HG03558 (cell line): ENCODE measurements around the gene ABCC5.
"Not testable (repeated sequence)": the region's sequence is repeated elsewhere in the genome, so short reads cannot be mapped to it uniquely, and the experiment has no call there.

Experiments used
- ATAC-seq: cut with Tn5 transposase; IDR thresholded peaks from one replicate; pipeline ENCODE4 v1.9.1; 2021; ENCODE audit warnings: moderate number of reproducible peaks; ENCODE audit not compliant: unreplicated experiment; ENCODE audit errors: extremely low read depth

Gene ABCC5

GRCh38 chr3:184016811-184017671 is 643 bp downstream of the ABCC5 start:
- peak; percentile 27 for ATAC-seq

DNA sequence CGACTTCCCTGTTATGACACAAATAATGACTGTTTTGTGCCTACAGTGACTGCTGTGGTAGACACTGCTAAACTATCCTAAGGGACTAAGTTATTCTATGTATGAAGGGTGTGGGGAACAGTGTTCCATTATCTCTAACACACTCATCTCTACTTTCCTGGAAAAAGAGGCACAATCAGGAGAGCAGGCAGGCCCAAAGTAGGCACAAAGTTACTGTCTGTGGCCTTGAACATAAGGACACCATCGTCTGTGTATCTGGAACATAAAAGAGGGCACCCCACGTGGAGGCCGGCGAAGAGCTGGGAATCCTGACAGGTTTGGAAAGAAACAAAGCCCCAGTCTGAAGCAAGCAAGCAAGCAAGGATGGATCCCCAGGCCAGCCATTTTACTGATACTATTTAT is 1.5 kb downstream of the ABCC5 start:
- ATAC-seq = no peak

DNA sequence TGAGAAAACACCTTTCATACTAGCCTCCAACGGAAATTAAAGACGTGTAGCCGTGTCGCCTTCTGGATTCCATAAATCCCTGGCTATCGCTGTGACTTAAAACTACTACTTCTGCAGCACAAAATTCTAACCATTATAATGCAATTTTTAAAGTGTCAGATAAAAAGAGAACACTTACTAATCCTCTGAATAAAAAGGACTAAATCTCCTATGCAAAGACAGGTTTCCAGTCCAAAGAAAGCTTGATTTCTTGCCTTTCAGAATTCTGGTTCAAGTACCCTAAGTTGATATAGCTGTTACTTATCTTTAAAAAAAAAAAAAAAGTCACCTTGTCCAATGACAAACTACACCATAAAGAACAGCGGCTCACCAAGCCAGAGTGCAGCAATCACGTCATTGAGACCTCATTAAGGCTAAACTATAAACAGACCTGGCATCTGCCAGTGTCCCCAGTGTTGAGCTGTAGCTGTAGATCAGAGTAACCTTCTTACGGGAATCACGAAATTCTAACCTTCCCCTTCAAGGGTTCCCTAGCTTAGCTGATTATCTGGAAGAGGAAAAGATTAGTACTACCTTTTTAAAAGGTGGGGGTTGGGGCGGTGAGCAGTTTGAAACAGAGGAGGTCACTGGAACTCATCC is 2.2 kb downstream of the ABCC5 start:
- no peak for ATAC-seq

- no peak for ATAC-seq
These were observed 5.5 kb downstream of the ABCC5 start for GRCh38 chr3:184011937-184012889.

DNA sequence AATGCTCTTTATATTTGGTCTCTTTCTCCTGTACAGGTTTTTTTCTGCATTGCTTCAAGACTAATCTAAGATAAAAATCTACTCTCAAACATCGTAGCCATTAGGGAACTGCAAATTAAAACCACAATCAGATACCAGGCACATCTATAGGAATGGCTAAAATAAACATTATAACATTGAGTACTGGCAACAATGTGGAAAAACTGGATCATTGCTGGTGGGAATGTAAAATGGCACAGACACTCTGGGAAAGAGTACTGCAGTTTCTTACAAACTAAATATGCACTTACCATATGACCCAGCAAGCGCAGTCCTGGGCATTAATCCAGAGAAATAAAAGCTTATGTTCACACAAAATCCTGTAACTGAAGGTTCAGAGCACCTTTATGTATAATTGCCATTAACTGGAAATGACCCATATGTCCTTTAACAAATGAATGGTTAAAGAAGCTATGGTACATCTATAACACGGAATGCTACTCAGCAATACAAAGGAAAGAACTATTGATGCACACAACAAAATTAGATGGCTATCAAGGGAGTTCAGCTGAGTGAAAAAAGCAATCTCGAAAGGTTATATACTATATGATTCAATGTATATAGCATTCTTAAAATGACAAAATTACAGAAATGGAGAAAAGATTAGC is 6.3 kb downstream of the ABCC5 start:
- ATAC-seq = no peak

DNA sequence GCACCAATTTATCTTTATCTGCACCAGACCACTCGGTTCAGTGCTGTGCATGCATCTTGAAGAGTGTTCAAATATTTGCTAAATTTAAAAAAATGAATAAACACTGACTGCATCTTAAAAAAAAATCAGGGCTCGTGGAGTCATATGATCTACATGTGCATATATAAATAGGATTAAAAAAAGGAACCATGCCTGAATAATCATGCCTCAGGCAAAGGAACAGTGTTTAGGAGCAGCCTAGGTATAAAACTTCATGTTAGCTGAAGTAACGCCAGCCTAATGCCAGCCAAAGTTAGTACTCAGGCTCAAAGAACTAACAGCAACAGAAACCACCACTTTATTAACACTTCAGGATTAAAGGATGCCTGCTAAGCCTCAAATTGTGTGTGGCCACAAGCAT is 9.5 kb downstream of the ABCC5 start:
- no peak for ATAC-seq

DNA sequence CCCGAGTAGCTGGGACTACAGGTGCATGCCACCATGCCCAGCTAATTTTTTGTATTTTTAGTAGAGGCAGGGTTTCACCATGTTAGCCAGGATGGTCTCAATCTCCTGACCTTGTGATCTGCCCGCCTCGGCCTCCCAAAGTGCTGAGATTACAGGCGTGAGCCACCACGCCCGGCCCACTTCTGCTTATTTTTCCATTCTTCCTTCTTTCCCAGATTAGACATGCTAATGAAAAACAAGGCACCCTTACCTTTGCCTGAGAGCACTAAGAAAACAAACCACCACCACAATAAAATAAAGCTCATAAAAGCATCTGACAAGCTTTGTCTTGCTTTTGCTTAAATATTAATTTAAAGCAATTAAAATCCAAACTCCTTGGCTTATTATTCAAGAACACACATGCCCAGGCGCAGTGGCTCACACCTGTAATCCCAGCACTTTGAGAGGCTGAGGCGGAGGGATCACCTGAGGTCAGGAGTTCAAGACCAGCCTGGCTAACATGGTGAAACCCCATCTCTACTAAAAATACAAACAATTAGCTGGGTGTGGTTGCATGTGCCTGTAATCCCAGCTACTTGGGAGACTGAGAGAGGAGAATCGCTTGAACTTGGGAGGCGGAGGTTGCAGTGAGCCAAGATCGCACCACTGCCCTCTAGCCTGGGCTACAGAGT is 10.4 kb downstream of the ABCC5 start:
- ATAC-seq = not testable (repeated sequence)

GRCh38 chr3:184005941-184006507 is 11.7 kb downstream of the ABCC5 start:
- ATAC-seq = no peak

DNA sequence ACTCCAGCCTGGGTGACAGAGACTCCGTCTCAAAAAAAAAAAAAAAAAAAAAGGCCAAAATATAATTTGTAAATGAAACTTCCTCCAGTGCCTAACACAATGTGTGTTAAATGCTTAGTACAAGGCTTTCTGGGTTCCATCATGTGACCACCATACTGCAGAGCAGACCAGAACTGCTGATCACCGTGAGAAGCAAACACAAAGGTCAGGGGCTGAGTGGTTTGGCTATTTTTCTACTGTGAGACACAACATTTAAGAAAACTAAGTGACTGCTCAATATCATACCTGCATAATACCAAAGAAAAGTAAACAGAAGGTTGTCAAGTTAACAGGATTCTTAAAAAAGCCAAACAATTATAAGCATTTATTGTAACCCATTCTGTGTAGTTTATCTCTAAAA is 13.2 kb downstream of the ABCC5 start:
- no peak for ATAC-seq

DNA sequence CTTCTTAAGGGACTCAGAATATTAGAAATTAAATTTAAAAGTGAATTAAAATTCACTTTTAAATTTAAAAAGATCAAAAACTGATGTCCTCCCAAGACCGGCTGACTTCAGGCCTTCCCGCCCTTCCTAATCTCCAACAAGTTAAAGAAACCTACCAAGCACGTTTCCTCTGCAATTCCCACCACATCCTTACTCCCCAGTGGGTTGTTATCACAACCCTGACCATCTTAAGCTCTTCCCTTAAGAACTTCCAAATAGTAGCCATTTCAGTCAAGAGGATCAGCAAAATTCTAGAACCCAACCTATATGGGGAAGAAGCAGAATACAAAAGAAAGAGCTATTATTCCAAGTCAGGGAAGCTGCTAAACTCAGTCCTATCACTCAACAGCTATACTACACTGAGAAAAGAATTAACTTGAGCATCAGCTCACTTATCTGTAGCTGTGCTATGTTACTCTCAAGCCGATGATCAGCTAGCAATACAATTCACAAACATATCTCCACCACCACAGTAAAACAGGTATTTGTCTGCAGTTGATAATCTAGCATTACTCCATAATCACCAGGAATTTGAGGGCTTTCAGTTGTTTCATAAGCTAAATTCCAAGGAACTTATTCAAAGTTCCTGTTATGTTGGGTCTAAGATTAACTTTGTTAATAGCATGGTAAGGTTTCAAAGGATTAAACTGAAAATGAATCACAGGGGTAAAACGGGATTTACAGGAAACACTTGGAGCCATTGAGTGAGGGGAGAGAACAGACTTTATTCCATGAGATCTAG is 14.3 kb downstream of the ABCC5 start:
- ATAC-seq = no peak

DNA sequence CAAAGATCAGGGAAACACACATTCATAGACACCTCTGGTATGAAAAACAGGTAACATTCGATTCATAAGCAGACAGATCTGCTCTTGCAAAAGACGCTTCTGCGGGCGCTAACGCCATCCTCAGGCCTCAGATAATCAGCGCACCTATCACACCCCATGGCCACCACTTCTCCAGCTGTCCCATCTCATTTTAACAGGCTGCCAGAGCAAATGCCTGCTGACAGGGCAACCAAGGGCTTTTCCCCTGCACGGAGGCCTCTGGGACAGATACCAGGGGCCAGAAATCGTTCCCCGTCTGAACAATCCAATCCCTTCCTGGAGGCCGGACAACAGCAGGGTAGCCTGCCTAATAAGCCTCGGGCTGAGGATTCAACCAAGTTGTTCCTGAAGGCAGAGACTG is 15.2 kb downstream of the ABCC5 start:
- ATAC-seq = no peak

GRCh38 chr3:184001761-184002160 is 15.9 kb downstream of the ABCC5 start:
- no peak for ATAC-seq

- ATAC-seq = no peak
These were observed 26.3 kb downstream of the ABCC5 start for GRCh38 chr3:183991403-183991802.

DNA sequence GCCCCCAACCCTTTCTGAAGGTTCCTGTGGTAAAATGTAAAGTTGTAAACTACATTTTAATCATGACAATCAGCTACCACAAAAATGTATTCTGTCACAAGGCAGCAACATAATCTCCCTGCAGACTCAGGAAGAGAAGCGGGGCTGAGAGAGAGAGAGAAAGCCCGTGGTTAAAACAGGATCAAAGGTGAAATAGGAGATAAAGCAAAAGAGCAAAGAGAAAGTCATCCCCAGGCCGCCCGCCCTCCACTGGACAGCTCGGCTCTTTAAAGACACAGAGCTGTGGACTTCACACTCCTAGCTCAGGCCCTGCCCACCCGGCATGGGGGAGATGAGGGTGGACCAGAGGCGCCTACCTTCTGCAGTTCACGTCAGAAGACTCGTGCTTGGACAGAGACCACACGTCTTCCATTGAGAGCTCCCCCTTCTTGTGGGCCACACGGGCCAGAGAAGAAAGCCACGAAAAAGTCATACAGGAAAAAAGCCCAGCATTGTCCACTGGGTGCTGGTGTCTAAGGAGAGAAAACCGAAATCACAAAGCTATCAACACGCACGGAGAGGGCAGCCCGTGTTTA is 29.4 kb downstream of the ABCC5 start:
- no peak for ATAC-seq

DNA sequence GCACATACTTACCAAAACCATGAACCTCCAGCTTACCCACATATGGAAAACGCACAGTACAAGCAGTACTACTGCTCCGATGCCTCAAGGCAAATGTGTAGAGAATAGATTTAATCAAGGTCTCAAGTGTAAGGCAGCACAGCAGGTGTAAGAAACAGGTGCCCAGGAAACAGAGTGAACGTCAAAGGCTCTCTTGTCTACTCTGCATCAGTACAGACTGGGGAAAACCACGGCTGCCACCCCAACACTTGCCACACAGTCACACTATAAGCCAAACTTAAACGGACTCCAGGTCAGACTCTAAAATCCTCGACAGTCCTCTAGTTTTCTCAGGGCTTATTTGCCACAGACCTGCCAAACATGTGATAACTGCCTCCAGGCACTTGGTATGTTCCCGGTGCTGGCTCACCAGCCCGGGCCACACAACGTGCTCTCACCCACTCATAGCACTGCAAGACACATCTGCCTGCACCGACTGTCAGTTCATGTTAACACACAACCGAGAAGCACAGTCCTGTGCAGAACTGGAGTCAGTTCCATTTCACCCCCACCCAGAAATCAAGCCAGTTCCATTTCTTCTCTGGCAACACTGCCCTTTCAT is 30.6 kb downstream of the ABCC5 start:
- no peak for ATAC-seq

DNA sequence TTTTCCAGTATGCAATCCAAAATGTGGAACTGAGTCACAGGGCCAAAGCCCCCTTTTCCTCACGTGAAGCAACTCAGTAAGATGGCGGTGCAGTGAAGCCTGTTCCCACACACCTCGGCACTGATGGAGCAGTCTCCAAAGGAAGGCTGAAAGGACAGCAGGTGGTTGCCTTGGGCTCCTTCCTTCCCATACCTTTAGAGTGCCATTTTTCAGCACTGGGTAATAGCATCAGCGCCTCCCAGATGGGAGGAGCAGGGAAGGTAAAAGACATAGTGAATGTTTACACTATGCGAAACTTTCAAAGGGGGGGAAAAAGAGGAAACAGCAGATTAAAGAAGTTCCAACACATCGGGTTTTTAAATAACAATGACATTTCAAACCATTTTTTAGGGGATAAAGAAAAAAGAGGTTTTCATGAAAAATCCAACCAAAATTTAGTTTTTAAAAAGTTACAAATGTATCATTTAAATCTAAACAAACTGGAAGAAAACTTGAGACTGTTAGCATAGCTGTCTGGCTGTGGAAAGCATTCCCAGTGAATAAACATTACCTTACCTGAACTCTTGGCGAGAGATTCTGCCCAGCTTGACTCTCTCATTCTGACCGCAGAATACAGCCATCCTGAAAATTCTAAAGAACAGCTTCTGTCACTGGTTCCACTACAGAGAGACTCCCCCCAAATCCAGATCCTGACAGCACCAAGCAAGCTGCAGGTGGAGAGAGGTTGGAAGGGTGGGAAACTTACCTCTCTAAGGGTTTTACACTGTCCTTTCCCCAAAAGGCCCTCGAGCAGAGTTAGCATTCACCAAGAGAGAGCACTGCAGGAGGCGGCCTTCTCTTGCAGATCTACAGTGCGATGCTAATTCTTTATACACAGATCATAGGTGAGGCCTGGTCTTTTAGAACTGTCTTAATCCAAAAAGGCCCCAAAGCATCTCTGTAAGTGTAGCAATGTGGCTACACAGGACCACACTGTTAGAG is 32.6 kb downstream of the ABCC5 start:
- no peak for ATAC-seq
